HG03175 (cell line): ENCODE measurements around the gene B3GNT9.

ENCODE experiments used
- ATAC-seq: cut with Tn5 transposase; IDR thresholded peaks from one replicate; pipeline ENCODE4 v1.9.1; 2021; ENCODE audit warnings: mild to moderate bottlenecking, moderate library complexity; ENCODE audit not compliant: unreplicated experiment

The B3GNT9 gene

DNA sequence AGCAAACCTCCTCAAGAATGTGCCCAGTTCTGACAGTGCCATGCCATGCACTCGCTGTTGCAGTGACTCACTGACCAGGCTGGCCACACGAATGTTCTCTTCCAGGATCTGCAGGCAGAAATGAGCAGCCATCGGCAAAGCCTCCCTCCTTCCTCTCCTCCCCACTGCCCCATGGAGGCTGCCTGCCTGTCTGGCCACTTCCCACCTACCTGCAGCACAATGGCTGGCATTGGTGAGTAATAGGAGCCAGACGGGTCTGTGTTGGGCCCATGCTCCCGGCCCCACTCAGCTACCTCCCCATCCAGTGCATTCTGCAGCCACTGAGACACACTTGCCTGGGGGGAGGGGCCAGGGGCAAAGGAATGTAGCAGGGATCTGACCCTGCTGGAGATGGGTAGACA, 35.8 kb upstream of the B3GNT9 start:
- no peak for ATAC-seq

DNA sequence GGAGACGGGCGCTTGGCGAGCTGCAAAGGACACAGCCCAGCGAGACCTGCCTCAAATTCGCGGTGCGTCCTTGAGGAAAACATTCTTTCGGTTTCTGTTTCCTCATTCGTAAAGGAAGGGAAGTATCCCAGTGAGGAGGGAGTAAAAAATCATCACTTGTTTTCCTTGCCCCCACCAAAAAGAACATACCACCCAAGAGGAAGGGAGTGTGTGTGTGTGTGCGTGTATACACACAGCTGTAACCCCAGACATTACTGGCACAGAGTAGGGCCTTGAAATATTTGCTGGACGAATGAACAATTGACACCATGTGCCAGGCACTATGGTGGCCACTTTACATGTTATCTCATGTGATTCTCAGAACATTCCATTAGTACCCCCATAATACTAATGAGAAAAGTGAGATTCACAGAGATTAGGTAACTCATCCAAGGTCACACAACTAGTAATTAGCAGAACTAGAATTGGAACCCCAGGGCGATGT, 34.9 kb upstream of the B3GNT9 start:
- no peak for ATAC-seq

DNA sequence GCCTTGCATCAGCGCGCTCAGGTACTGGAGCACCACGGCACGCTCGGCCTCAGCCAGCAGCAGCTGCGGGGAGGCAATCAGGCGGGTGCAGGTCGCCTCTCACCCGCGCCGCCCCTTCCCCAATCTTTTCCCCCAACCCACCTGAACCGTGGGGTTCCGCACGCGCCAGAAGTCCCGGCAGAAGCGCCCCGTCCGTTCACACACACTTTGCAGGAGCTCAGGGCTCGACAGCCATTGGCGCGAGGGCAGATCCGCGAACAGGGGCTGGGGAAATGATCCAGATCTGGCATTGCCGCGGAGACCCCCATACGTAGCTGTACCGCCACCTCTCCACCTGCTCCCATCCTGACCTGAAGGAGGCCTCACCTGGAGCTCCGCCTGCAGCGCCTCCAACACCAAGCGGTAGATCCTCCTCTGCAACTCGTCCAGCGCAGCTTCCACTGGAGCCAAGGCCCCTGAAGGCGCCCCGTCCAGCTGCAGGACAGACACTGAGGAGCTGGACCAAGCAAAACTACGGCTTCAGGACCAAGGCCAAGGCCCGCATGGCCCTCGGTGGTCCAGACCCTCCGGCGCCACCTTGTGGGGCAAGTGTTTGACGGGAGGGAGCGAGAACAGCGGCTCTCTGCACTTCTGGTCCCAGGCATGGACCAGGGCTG, 34.3 kb upstream of the B3GNT9 start:
- ATAC-seq = peak; percentile 38

DNA sequence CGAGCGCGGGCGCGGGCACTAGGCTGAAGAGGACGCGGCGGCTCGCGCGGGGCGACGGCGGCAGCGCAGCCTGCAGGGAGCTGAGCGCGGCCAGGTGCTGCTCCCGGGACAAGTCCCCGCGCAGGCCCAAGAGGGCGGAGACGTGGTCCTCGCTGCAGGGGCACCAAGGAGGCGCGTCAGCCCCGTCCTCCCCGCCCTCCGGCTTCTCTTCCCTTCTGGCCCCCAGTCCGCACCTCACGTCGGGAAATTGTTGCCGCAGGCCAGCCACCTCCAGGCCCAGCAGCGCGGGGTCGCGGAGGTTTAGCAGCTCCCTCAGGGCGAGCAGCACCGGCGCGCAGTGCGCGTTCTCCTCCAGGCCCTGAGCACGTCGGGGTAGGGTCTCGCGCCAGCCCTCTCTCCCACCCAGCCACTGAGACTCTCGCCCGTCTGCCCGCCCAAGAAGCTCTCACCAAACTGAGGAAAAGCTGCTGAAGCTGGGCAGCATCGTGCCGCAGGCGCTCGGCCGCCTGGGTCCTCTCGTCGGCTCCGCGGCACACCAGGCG, 33.7 kb upstream of the B3GNT9 start:
- no peak for ATAC-seq

DNA sequence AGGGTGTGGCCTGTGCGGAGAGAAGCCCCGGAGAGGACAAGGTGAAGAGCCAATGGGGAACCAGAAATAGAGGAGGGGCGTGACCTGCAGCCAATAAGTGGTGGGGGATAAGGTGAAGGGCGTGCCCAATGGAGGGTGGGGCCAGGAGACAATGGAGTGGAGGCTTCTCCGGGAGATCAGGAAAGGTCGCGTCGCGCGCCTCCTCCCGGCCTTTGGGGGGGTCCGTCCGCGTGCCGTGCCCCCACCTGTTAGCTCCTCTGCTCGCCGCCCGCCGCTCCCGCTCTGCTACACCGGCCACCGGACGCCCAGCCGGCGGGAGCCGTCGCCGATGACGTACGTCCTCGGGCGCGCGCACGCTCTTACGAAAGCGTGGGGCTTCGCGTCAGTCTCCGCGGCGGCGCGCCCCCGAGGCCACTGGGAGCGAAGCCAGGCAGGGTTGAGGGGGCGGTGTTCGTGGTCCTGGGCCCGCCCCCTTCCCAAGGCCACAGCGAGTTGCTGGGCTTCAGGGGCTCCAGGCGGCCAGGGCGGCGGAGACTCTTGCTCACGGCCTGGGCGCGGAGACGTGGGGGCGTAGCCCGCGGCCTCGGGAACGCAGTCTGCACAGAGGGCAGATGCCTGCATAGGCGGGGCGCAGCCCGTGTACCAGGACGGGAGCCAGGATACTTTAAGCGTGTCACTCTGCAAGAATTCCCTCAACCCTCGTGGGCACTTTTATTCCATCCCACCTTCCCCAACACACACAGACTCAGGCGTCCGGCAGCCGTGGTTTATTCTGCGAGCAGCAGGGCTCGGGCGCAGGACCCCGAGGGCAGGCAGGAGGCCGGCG, 33.0 kb upstream of the B3GNT9 start, which contains the start of gene MATCAP1:
Gene MATCAP1 (minus strand): TSS at position 337 of the 826 bp plus-strand sequence. CDS start 3,353 bp downstream, outside the sequence.
- peak; percentile 94 for ATAC-seq

DNA sequence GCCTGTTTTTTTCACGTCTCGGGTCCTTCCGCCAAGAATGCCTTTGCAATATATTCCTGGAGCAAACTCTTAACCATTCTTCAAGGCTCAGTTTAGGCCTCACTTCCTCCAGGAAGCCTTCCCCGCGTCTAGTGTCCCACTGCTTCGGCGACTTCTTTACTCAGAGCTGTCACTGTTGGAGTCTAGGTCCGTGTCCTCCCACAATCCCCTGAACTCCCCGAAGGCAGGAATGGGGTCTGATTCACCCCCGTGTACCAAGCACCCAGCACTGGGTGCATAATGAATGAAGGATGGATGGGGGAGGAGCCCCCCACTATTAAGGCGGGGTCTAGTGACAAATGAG, 32.5 kb upstream of the B3GNT9 start:
- ATAC-seq = no peak

DNA sequence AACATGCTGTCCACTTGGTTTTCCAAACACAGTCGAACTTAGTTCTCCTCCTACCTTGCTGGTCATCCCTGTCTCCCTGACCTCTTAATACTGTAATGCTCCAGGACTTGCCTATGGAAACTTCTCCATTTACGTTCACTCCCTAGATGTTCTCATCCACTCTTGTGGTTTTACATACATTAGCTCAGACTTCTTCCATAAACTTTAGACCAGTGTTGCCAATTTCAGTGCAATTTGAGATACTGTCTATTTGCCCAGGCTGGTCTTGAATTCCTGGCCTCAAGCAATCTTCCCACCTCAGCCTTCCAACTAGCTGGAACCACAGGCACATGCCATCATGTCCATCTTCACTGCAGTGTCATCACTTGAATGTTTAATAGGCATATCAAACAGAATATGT, 31.5 kb upstream of the B3GNT9 start:
- ATAC-seq = no peak

DNA sequence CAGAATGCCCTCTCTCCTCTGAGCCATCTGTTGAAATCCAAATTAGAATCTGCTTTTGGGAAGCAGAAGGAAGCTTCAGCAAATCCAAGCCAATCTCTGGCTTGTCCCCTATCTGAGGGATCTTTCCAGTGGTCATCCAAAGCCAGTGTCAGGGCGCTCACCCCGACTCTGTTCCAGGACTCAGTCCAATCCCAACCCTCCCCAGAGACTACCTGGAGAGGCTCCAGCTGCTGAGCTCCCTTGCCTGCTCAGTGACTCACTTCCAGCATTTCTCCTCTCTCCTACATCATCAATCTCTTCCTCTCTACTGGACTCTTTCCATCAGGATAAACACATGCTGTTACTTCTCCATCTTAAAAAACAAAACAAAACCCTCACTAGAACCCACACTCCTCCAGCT, 30.5 kb upstream of the B3GNT9 start:
- ATAC-seq = no peak

DNA sequence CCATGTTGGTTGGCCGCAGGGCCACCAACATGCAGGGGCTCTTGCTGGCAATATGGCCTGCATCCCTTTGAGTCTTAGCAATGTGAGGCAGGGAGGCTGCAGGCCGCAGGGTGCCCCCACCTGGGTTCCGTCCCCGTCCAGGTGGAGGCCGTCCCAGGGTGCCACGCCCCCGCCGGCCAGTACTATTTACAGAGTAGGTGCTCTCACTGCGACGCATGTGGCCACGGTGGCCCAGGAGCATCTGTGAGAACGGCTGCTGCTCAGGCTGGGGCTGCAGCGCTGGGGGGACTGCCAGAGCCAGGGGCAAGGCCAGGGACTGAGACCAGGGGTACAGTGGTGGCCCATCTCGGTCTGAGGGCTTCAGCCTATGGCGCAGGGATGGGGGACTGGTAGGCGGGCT, 29.4 kb upstream of the B3GNT9 start:
- no peak for ATAC-seq

DNA sequence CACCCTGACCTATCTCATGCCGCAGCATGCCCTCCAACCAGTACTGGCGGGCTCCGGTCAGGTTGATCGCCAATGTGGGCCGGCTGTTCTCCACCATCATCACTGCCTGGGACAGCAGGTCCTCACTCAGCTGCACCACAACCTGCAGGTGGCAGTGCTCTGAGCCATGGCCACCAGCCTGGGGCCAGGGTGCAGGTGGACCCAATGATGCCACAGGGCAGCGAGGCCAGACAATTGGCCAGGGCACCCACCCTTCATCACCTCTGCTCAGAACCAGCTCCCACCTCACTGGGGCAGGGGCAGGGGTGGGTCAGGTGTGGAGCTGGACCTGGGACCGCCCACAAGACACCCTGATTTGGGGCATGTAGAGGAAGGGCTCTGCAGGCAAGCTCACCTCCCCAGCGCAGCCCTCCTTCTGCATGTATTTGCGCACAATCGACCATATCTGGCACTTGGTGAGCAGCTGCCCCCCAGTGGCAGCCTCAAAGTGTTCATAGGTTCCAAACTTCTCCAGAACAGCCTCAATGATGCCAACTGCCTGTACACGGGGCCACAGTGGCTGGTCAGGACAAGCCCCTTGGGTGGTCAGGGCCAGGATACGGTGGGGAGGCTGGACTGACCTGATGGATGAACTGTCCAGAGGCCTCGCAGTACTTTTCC, 28.8 kb upstream of the B3GNT9 start:
- no peak for ATAC-seq

DNA sequence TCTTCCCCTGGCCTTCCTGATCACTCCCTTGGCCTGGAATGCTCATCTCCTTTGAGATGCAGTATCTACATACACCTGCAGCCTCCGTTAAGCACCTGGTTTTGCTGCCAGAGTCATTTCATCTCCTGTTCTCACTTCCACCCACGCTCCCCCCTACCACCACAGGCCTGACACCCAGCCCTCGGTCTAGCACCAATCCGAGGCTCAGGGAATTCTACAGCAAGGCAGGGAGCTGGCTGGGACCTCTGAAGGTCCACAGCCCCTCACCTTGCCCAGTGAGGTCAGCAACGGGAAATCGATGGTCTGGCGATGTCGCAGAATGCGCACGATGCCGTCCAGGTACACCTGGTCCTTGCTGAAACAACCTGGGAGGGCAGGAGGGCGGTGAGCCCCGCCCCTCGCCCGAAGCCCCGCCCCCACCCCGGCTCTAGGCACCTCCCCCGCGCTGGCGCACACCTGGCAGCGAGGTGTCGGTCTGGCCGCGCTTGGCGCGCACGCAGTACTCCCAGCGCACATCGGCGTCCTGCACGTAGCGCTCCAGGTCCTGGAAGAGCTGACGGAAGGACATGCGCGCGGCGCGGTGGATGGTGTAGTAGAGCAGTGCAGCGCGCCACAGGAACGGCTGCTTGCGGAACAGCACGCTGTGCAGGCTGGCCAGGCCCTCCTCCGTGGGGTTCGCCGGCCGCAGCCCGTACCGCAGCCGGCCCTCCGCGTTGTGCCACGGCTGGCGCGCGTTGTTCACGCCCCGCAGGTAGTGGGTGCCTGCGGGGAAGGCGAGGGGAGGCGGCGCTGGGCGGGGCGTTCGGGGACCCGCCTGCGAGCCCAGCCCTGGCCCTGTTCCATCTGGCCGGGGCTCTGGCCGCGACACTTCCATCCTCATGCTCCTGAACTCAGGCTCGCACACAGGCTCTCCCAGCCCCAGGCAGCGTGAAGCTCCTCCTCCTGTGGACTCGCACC, 27.2 kb upstream of the B3GNT9 start:
- no peak for ATAC-seq

DNA sequence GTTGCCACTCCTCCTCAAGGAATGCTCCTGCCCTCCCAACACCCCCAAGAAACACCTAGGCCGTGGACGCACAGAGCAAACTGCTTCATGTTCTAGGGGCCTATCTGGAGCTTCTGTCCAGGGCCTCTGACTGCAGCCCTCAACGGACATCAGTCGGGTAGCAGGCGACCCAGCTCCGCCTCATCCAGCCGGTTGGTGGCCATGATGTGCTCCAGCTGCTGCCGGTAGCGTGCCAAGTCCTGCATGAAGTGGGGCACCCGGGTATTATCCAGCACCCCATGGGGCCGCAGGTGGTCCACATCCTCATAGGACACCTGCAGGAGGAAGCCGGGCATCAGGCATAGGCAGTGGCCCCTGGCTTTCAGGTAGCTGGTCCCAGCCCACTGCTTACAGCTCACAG, 25.9 kb upstream of the B3GNT9 start:
- no peak for ATAC-seq

DNA sequence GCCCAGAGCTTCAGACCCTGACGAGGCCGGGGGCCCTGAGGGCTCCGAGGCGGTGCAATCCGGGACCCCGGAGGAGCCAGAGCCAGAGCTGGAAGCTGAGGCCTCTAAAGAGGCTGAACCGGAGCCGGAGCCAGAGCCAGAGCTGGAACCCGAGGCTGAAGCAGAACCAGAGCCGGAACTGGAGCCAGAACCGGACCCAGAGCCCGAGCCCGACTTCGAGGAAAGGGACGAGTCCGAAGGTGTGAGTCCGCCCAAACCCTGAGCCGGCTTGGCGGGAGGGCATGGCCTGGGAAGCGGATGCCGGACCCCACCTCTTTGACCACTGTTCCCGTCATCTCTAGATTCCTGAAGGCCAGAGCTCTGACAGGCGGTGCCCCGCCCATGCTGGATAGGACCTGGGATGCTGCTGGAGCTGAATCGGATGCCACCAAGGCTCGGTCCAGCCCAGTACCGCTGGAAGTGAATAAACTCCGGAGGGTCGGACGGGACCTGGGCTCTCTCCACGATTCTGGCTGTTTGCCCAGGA, 24.0 kb upstream of the B3GNT9 start:
- ATAC-seq = no peak

DNA sequence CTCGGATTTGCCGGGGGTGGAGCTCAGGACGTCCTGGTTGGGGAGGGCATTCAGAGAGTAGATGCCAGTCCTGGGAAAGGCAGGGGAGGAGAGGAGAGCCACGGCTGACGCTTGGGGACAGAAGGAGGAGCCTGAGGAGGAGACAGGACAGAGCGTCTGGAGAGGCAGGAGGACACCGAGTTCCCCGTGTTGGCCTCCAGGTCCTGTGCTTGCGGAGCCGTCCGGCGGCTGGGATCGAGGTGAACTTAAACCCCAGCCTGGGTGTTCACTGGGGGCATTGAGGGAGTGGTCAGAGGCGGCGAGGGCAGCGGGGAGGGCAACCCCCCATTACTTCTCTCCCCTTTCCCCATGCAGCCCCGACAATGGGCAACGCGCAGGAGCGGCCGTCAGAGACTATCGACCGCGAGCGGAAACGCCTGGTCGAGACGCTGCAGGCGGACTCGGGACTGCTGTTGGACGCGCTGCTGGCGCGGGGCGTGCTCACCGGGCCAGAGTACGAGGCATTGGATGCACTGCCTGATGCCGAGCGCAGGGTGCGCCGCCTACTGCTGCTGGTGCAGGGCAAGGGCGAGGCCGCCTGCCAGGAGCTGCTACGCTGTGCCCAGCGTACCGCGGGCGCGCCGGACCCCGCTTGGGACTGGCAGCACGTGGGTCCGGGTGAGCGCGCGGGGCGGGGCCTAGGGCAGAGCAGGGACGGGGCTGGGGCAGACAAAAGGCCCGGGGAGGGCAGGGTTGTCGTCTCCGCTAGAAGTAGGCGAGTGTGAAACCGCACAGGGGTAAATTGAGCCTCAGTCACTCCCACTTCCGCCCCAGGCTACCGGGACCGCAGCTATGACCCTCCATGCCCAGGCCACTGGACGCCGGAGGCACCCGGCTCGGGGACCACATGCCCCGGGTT, 23.3 kb upstream of the B3GNT9 start:
- peak; percentile 54 for ATAC-seq

DNA sequence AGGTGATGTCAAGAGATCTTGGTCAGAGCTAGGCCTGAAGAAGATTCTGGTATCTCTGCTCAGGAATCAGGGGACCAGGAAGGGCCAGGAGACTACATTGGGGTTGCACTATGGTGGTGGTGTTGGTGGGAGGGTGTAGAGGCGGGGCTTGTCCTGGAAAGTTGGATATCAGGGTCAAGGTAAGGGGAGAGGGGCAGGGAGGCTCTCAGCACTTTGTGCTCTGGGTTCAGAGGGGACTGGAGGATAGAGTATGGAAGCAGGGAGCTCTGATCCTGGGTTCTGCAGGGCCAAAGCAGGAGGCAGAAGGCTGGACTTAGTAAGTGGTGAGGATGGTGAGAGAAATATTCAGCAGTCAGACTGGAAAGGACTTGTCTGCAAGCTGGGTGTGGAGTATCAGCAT, 22.5 kb upstream of the B3GNT9 start:
- ATAC-seq = no peak

DNA sequence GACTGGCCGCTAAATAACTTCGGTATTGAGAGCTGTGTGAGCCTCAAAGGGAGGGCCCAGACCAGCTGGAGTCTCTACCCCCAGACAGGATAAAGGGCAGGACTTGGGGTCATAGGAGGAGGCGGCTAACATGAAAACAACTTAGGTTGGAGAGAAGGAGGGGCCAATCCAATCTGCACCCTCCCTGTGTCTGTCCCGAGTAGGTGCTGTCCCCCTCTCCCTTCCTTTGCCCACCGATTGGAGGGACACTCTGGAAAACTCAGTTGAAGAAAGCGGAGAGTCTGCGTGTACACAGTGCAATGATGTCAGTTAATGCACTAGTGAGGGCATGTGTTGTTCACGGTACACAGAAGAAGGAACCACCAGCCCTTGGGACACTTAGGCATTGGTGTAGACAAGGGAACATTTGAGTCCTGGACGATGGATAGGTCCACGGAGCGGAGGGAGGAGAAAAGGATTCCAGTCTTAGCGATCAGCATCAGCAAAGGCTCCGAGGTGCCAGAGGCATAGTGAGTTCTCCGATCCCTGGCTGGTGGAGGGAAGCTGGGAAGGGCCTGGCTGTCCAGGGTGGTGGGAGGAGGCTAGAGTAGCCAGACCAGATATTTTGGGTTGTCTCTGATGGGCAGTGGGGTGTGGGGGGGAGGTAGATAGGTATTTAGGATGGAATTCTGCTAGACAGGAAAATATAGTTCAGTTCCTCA, 20.3 kb upstream of the B3GNT9 start:
- no peak for ATAC-seq

DNA sequence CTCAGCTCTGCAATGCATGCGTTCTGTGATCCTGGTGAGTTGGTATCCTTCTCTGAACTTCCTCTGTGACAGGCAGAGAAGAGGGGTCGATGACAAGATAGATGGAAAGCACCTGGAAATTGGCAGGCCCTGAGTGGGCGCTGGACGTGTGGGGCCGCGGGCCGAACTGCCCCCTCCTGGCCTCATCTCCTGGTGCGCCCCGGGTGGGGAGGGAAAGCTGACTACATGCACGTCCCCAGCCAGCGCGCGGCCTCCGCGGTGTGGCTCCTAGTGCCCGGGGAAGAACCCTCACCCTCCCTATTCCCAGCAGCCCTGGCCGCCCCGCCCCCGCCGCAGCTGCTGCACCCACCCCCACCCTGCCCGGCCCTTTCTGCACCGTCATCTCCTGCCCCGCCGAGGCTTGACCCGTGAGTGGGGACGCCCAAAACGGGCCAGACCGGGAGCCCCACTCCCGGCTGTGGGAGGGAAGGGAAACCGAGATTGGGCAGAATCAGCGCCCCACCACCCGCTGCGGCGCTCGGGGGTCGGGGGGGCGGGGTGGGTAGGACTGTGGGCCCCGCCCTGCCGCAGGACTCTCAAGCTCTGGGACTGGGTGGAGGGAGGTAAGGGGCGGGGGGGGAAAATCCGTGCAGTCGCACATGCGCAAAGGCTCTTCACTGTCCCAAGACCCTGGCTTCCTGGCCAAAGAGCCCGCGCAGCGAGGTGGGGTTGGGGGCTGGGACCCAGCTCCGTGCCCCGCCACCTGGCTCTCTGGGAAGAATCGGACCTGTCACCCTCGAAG, 19.6 kb upstream of the B3GNT9 start, which contains the start of gene NOL3:
Gene NOL3 (plus strand): TSS at position 371 of the 781 bp plus-strand sequence.
- no peak for ATAC-seq
